Fibroblast of the aortic adventitia (primary cell): Measurements from ENCODE around the gene DNAH10. TPM values are rescaled to one million over a fixed set of nuclear protein-coding genes. Genes with fewer than 3 reads are reported as not detected.

Source experiments
- DNase-seq: peaks from one replicate; pipeline ENCODE4 v3.0.0-alpha.2; 2010; ENCODE audit warnings: low read depth
- H3K4me3 ChIP-seq: 2 replicates; pipeline ENCODE4 v1.5.1; 2011; ENCODE audit warnings: low read depth, mild to moderate bottlenecking, control low read depth, low read length, moderate library complexity
- total RNA-seq: library from RNA; depleted of rRNA; stranded (reverse); fragments of >200 nt; gene quantifications from 2 replicates; pipeline ENCODE4 v1.2.3, GENCODE V29; 2012; ENCODE audit warnings: low replicate concordance
- TF ChIP-seq, protein P1 (sequence below): IDR thresholded peaks from 2 replicates; pipeline ENCODE4 v1.5.1; 2011; ENCODE audit warnings: mild to moderate bottlenecking, low read length, control low read depth, inconsistent platforms; ENCODE audit not compliant: insufficient read depth

The DNAH10 gene
- total RNA-seq, 1 donor: 0.18 TPM

DNA sequence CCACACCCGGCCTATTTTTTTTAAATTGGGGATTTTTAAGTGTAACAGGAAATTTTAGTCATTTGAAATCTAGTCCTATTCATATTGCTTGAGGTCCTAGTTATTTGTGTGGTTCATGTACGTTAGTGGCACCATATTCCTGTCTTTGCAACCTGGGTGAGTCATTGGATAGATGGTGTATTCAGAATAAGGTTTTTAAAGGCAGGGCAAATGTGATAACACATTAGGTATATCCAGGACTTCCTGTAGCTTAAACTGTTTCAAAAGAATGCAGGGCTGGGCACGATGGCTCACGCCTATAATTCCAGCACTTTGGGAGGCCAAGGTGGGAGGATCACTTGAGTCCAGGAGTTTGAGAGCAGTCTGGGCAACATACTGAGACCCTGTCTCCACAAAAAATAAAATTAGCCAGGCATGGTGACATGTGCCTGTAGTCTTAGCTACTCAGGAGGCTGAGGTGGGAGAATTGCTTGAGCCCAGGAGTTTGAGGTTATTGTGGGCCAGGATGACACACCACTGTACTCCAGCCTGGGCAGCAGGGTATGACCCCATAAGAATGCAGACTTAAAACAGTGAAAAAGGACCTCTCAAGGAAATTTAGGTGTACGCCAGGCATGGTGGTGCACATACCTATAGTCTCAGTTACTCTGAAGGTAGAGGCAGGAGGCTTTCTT, 41.8 kb upstream of the DNAH10 start:
- TF ChIP-seq, protein P1, sequence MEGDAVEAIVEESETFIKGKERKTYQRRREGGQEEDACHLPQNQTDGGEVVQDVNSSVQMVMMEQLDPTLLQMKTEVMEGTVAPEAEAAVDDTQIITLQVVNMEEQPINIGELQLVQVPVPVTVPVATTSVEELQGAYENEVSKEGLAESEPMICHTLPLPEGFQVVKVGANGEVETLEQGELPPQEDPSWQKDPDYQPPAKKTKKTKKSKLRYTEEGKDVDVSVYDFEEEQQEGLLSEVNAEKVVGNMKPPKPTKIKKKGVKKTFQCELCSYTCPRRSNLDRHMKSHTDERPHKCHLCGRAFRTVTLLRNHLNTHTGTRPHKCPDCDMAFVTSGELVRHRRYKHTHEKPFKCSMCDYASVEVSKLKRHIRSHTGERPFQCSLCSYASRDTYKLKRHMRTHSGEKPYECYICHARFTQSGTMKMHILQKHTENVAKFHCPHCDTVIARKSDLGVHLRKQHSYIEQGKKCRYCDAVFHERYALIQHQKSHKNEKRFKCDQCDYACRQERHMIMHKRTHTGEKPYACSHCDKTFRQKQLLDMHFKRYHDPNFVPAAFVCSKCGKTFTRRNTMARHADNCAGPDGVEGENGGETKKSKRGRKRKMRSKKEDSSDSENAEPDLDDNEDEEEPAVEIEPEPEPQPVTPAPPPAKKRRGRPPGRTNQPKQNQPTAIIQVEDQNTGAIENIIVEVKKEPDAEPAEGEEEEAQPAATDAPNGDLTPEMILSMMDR: no peak
- no peak for DNase-seq
- H3K4me3 ChIP-seq: no peak overlapping the region

DNA sequence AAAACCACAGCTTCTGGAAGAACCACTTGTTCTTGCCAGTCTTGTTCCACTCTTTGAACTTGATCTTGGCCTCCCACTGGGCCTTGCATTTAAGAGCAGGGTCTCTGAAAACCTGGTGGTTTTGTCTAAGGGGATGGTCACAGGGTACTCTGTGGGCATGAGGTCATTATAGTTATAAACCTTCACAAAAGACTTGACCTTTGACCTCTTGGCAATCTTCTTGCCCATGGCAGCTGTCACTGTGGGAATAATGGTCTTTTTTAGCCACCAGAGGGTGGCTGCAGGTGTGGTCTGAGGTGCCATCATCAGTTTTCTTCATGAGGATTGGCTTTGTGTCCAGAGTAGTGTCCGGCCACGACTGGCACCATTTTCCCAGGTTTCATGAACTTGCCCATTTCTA, 40.9 kb upstream of the DNAH10 start:
- H3K4me3 ChIP-seq: no peak overlapping the region
- no peak for DNase-seq
- TF ChIP-seq, protein P1: no peak

GRCh38 chr12:123723011-123723410, 39.1 kb upstream of the DNAH10 start:
- TF ChIP-seq, protein P1: no peak
- no peak for DNase-seq
- H3K4me3 ChIP-seq: no peak overlapping the region

DNA sequence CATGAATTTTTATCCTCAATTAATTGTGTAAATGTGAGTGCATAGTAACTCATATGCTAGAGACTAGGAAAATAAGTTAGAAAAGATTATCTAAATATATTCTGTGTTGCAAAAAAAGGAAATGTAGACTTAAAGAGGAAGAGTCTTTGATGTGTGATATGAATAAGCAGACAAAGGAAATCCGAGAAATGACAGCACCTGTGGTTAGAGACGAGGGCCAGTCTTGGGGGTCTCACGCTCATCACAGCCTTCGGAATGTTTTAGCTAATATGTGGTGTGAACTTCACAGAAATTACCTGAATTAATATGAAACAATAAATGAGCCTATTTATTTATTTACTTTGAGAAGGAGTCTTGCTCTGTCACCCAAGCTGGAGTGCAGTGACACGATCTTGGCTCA, 38.3 kb upstream of the DNAH10 start:
- no peak for DNase-seq
- TF ChIP-seq, protein P1: no peak
- H3K4me3 ChIP-seq: no peak overlapping the region

- no peak for DNase-seq
- TF ChIP-seq, protein P1: no peak
Observed at GRCh38 chr12:123726244-123726643, 35.9 kb upstream of the DNAH10 start.

DNA sequence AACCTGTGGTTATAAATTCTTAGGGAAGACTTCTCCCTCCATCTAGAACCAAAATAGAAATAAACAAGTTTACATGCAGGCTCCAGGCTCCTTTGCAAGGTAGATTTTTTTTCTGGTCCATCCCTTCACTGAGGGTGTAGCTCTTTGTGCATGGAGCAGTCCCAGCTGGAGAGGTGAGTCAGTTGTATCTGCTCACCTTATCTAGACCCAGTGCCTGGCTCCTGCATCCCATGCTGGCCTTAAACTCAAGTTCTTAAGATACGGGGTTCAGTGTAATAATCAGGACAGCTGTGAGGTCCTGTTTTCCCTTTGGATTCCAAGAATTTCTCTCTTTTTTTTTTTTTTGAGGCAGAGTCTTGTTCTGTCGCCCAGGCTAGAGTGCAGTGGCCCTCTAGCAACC, 35.1 kb upstream of the DNAH10 start:
- TF ChIP-seq, protein P1: no peak
- no peak overlapping the region for H3K4me3 ChIP-seq

More at GRCh38 chr12:123726244-123726643, 35.9 kb upstream of the DNAH10 start:
- H3K4me3 ChIP-seq: no peak overlapping the region

GRCh38 chr12:123727878-123728277, 34.2 kb upstream of the DNAH10 start:
- H3K4me3 ChIP-seq: no peak overlapping the region

More for the DNA sequence above, 35.1 kb upstream of the DNAH10 start:
- no peak for DNase-seq

More at GRCh38 chr12:123727878-123728277, 34.2 kb upstream of the DNAH10 start:
- TF ChIP-seq, protein P1: no peak
- no peak for DNase-seq
